GM19467 (cell line): Measurements from ENCODE around the gene WDR55.
"Not testable (repeated sequence)": the region's sequence is repeated elsewhere in the genome, so short reads cannot be mapped to it uniquely, and the experiment has no call there.

ENCODE experiments used
- ATAC-seq: cut with Tn5 transposase; IDR thresholded peaks from one replicate; pipeline ENCODE4 v1.9.1; 2021; ENCODE audit warnings: mild to moderate bottlenecking, moderate library complexity; ENCODE audit not compliant: unreplicated experiment

WDR55 gene

GRCh38 chr5:140647042-140647419 is 17.7 kb upstream of the WDR55 start:
- no peak for ATAC-seq

DNA sequence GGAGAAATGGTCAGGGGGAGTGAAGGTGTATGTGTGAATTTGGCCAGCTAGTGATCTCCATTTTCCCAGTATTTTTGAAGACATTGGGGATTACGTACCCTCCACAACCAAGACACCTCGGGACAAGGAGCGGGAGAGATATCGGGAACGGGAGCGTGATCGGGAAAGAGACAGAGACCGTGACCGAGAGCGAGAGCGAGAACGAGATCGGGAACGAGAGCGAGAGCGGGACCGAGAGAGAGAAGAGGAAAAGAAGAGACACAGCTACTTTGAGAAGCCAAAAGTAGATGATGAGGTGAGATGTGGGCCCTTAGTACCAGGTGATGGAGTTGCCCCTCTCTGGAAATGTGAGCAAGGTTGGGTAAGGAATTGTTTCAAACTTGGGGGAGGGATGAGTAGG is 5.8 kb upstream of the WDR55 start:
- no peak for ATAC-seq

- ATAC-seq: not testable (repeated sequence)
These were observed 4.3 kb upstream of the WDR55 start for GRCh38 chr5:140660371-140660770.

DNA sequence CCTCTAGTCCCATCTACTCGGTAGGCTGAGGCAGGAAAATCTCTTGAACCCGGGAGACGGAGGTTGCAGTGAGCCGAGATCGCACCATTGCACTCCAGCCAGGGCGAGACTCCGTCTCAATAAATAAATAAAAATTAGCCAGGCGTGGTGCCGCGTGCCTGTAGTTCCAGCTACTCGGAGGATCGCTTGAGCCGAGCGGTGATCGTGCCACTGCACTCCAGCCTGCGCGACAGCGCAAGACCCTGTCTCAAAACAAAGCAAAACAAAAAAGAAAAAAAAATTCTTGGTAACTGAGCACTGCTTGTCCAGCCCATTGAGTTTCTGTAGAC is 710 bp upstream of the WDR55 start:
- no peak for ATAC-seq

DNA sequence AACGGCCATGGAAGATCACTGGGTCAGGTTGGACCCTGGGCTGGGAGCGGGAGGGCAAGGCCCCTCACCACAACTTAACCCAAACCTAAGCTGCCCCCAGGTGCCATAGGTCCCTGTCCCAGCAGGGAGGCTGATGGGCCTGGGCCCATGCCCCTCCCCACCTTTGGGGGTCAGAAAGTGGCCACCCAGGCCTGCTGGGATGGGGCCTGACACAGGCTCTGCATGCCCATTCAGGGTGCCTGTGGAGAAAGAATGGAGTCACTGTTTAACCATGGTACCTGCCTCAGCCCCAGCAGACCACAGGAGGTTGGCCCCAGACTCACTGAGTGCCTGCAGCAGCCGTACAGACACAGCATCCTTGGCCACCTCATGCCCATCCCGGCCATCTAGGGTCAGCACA is 6.3 kb downstream of the WDR55 start:
- not testable (repeated sequence) for ATAC-seq

- no peak for ATAC-seq
These were observed 6.9 kb downstream of the WDR55 start for GRCh38 chr5:140671472-140672125.

- ATAC-seq: no peak
These were observed 7.9 kb downstream of the WDR55 start for GRCh38 chr5:140672455-140673186.

DNA sequence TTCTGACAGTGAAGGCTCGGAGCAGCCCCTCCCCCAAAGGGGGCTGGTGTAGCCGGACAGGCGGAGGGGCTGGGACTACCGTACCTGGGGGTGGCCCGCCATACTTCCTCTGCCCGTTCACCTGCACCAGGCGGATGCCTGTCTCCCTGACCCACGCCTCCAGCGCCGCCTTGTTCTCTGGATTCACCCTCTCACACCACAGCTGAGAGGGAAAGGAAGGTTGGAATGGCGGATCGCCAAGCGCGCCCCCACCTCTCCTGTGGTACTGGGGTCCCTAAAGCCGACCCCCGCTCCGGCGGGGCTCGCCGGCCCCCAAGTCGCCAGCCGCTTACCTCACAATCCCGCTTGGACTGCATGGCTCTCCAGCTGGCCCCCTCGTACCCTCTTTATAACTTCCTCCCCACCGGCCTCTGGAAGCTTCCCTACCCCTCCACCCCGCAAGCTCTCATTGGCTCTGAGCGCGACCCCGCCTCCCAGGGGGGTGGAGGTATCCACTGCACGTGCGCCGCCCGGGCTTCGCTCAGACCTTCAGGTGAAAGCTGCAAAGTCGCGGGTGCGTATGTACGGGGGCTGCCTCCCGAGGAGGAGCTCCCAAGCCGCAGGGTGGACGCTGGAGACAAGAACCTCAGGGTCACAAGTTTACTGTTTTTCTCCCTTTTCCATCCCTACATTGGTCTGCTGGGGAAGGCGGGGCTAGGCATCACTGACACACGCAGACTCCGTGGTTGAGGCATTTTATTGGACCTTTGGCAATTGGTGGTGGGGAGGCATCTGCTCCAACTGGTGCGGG is 8.7 kb downstream of the WDR55 start, which contains the start of gene DND1:
Gene DND1, minus strand, starts transcription at position 390 of the 790 bp plus-strand sequence. Its CDS starts 34 bp downstream, at position 356.
- no peak for ATAC-seq

- no peak for ATAC-seq
These were observed 9.5 kb downstream of the WDR55 start for GRCh38 chr5:140674211-140674610.

DNA sequence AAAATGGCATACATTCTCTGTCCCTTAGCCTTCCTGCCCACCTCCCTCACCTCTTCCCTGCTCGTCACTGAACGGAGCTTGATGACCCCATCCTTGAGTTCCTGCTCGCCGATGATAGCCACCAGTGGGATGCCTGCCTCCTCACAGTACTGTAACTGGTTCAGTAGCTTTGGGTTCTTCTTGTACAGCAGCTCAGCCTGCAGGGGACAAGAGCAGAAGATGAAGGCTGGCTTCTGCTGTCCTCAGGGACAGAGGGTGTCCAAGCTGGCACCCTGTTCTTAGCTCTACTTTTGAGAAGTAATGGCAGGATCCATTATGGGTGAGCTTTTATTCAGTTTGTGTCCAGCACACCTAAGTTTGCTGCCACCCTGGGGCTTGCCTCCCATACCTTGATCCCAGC is 9.9 kb downstream of the WDR55 start:
- no peak for ATAC-seq

GRCh38 chr5:140677947-140678346 is 13.2 kb downstream of the WDR55 start:
- ATAC-seq: peak; percentile 67

GRCh38 chr5:140678993-140679392 is 14.3 kb downstream of the WDR55 start:
- ATAC-seq: no peak

DNA sequence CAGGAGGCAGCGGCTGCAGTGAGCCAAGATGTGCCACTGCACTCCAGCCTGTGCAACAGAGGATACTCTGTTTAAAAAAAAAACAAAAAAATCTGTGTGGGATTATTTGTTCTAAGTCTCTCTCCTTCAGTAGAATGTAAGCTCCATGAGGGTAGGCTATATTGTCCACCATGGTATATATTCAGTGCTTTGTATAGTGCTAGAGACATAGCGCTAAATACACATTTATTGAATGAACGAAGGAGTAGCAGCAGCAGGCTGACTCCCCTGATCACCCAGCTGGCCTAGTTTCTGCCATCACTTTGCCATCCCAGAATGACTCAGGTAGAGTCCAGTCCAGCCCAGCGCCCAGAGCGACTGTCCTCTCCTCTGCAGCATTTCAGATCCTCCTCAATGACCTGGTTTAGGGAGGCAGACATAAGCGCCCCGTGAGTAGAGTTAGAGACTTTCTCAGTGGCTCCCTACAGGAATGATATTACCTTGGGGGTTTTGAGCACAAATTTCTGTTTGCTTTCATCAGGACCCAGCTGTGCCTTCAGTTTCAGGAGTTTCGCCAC is 25.8 kb downstream of the WDR55 start:
- no peak for ATAC-seq

GRCh38 chr5:140690941-140691924 is 26.5 kb downstream of the WDR55 start, which contains the start of the genes HARS1 and HARS2:
HARS1 (minus strand) TSS chr5:140691370; CDS start chr5:140691304, 66 bp downstream.
HARS2 (plus strand) TSS chr5:140691455; CDS start chr5:140691649, 194 bp downstream.
- peak; percentile 97 for ATAC-seq

DNA sequence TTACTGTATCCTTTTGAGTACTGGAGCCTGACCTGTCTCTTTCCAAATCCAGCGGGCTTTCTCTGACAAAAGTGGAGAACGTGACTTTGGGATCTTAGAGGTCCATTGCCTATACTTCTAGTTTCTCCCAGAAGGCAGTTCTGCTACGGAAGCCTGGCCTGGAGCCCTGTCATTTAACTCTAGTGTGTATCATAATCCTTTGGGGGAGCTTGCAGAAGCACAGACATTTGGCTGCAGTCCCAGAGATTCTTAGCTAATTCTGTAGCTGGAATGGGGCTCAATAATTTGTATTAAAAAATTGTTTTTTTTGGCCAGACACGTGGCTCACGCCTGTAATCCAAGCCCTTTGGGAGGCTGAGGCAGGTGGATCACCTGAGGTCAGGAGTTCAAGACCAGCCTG is 29.6 kb downstream of the WDR55 start:
- ATAC-seq: no peak

DNA sequence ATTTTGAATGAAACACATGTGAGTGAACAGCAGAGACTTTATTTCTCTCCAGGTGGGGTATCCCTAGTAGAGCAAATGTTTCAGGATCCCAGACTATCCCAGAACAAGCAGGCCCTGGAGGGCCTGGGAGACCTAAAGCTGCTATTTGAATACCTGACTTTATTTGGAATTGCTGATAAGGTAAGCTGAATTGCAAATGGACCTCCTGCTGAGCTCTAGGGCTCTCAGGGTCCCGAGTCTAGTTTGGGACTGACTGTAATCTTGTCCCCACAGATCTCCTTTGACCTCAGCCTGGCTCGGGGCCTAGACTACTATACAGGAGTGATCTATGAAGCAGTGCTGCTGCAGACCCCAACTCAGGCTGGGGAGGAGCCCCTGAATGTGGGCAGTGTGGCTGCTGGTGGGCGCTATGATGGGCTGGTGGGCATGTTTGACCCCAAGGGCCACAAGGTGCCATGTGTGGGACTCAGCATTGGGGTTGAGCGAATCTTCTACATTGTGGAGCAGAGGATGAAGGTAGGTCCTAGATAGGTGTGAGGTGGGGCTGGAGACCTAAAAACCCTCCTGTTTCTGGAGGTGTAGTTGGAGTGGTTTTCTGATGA is 32.3 kb downstream of the WDR55 start:
- no peak for ATAC-seq

DNA sequence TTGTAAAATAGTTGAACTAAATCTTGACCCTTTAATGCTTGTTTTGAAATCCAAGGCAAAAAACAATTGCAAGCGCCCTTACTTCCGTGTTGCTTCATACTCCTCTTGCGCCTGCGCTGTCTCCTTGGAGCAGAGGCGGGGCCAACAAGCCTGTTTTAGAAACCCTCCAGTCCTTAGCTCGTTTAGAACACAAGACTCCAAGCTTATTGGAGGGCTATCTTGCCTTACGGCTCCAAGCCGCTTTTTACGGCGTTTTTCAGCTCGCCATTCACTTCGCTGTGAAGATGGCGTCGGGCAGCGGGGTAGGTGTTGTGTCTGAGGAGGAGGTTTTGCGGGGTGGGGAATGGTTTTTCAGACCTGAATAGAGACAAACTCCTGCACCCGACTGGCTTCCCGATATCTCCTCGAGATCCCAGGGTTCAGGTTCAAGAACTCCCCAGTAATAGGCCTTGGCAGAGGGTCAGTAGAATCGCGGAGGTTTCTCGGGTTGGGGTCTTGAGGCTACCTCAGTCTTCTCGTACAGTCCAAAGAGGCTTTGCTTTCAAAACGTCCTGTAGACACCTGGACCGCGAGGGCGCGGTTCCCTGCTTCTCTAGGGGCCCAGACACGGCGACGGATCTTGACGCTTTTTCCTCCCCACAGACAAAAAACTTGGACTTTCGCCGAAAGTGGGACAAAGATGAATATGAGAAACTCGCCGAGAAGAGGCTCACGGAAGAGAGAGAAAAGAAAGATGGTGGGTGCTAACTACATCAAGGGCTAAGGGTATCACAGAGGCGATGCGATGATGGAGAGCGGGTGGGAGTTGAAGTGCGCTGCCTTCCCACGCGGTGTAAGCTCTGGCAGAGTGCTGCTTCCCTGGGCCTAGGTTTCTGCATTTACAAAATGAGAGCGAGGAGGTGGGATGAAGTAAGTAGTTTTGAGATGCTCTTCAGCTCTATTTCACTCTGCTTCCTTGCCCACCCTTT is 35.8 kb downstream of the WDR55 start, which contains the start of gene ZMAT2:
Gene ZMAT2, plus strand, starts transcription at position 271 of the 968 bp plus-strand sequence. Its CDS starts 14 bp downstream, at position 285.
- peak; percentile 97 for ATAC-seq

DNA sequence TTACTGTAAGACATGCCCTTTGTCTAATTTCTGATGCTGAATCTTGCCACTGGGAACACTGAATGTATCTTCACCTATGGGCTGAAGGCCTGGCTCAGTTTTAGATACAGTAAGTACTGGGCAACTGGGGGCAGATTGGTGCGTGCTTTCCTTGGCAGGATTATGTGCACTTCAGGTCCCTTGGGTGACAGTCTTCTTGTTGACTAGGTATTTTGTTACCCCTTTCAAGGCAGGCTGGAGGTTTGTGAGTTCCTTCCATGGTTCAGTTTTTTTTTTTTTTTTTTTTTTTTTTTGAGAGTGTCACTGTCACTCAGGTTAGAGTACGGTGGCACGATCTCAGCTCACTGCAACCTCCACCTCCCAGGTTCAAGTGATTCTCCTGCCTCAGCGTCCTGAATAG is 43.1 kb downstream of the WDR55 start:
- ATAC-seq: no peak
